HepG2 (cell line): ENCODE data around the gene TIMM17B. TPM values are rescaled to one million over a fixed set of nuclear protein-coding genes. Genes with fewer than 3 reads are reported as not detected.

Experiments
- ATF3 ChIP-seq: sonication (generic); formaldehyde crosslinking; IDR thresholded peaks from 2 replicates; pipeline ENCODE4 v1.4.0; 2020; ENCODE audit warnings: missing genetic modification reagents
- CBX1 ChIP-seq: IDR thresholded peaks from one replicate; pipeline ENCODE4 v1.6.1; 2016; ENCODE audit warnings: antibody characterized with exemption, low read depth
- CREB3 ChIP-seq: sonication (generic); formaldehyde crosslinking; IDR thresholded peaks from 2 replicates; pipeline ENCODE4 v1.5.0; 2020; ENCODE audit warnings: missing genetic modification reagents
- ELF3 ChIP-seq: IDR thresholded peaks from 2 replicates; pipeline ENCODE4 v1.6.1; 2016; ENCODE audit warnings: missing genetic modification reagents, missing compliant biosample characterization
- GATAD2A ChIP-seq: IDR thresholded peaks from 2 replicates; pipeline ENCODE4 v1.6.1; 2016
- HDAC1 ChIP-seq: sonication (generic); formaldehyde crosslinking; IDR thresholded peaks from 2 replicates; pipeline ENCODE4 v1.5.1; 2020; ENCODE audit warnings: mild to moderate bottlenecking, missing genetic modification reagents
- HDAC6 ChIP-seq: fragments of 200-600 bp; sonication (generic); IDR thresholded peaks from 2 replicates; pipeline ENCODE4 v1.7.0; 2017; ENCODE audit warnings: mild to moderate bottlenecking, antibody characterized with exemption, low read length, low read depth
- MAX ChIP-seq: IDR thresholded peaks from 2 replicates; pipeline ENCODE4 v1.6.1; 2012; ENCODE audit warnings: inconsistent platforms
- MNT ChIP-seq: fragments of 450-650 bp; IDR thresholded peaks from 2 replicates; pipeline ENCODE4 v1.6.1; 2016
- NFRKB ChIP-seq: fragments of 450-650 bp; IDR thresholded peaks from 2 replicates; pipeline ENCODE4 v1.6.1; 2017
- PRDM10 ChIP-seq: sonication (generic); formaldehyde crosslinking; IDR thresholded peaks from 2 replicates; pipeline ENCODE4 v1.4.0; 2020; ENCODE audit warnings: low read depth, missing genetic modification reagents
- RBAK ChIP-seq: sonication (generic); formaldehyde crosslinking; IDR thresholded peaks from 2 replicates; pipeline ENCODE4 v1.5.1; 2020; ENCODE audit warnings: mild to moderate bottlenecking, missing genetic modification reagents
- RBM22 ChIP-seq: fragments of 200-400 bp; formaldehyde crosslinking; optimal IDR thresholded peaks from 2 replicates; pipeline ENCODE3; 2017; ENCODE audit warnings: mild to moderate bottlenecking, low read length, moderate library complexity
- RFX5 ChIP-seq: IDR thresholded peaks from 2 replicates; pipeline ENCODE4 v1.6.1; 2011; ENCODE audit warnings: low read depth, low read length, improper control_type of control experiment
- SALL2 ChIP-seq: sonication (generic); formaldehyde crosslinking; IDR thresholded peaks from 2 replicates; pipeline ENCODE4 v1.8.1; 2023; ENCODE audit warnings: mild to moderate bottlenecking, missing genetic modification reagents, inconsistent platforms
- TBL1XR1 ChIP-seq: fragments of 150-350 bp; IDR thresholded peaks from 2 replicates; pipeline ENCODE4 v1.6.1; 2014; ENCODE audit warnings: borderline replicate concordance, low read length; ENCODE audit not compliant: partially characterized antibody
- THAP11 ChIP-seq: IDR thresholded peaks from 2 replicates; pipeline ENCODE4 v1.6.1; 2016; ENCODE audit warnings: missing biosample characterization, missing genetic modification reagents
- ZFP91 ChIP-seq: sonication (generic); formaldehyde crosslinking; IDR thresholded peaks from 2 replicates; pipeline ENCODE4 v1.9.0; 2022; ENCODE audit warnings: missing genetic modification reagents, mild to moderate bottlenecking, borderline replicate concordance
- ZMYM4 ChIP-seq: sonication (generic); formaldehyde crosslinking; IDR thresholded peaks from 2 replicates; pipeline ENCODE4 v1.8.1; 2023; ENCODE audit warnings: mild to moderate bottlenecking, missing genetic modification reagents
- ZNF180 ChIP-seq: sonication (generic); formaldehyde crosslinking; IDR thresholded peaks from 2 replicates; pipeline ENCODE4 v1.4.0; 2020; ENCODE audit warnings: low read depth, missing genetic modification reagents, borderline replicate concordance
- ZNF780A ChIP-seq: sonication (generic); formaldehyde crosslinking; IDR thresholded peaks from 2 replicates; pipeline ENCODE4 v1.8.0; 2022; ENCODE audit warnings: mild to moderate bottlenecking, missing genetic modification reagents, moderate library complexity
- ZNF850 ChIP-seq: sonication (generic); formaldehyde crosslinking; conservative IDR thresholded peaks from 2 replicates; pipeline ENCODE4 v1.9.0; 2021; ENCODE audit warnings: mild to moderate bottlenecking, missing genetic modification reagents
- polyA plus RNA-seq, 8 experiments: library from polyadenylated mRNA; depleted of rRNA in 3 of 8; stranded (reverse) in 7 of 8; unstranded in 1 of 8; fragments of >200 nt; fragmentation: Illumina TruSeq in 4 of 8; extraction: Trizol in 4 of 8; gene quantifications; 2 replicates each; pipeline versions ENCODE4 v1.2.1 to v1.2.3, GENCODE V29; 2011 to 2016; ENCODE audit warnings: low read depth in 4 of 8, missing spikeins in 1 of 8, mixed read lengths in 1 of 8; ENCODE audit not compliant: insufficient read depth in 1 of 8
- total RNA-seq, 5 experiments: library from RNA; depleted of rRNA; stranded (reverse); fragments of >200 nt; fragmentation: Illumina TruSeq; extraction: Trizol; gene quantifications; 2 replicates each; pipeline ENCODE4 v1.2.3, GENCODE V29; 2016; ENCODE audit warnings: low read depth in 1 of 5

The TIMM17B gene
- total and polyA plus RNA-seq, 2 of the 13 experiments (the other 11 are each of a cell fraction or from before 2014, with no cell fraction given) = 56.0 to 72.5 TPM

GRCh38 chrX:48917139-48918001, 19.8 kb upstream of the TIMM17B start (continued):
- no peak for TF ChIP-seq TBL1XR1
- peak; percentile 45 for TF ChIP-seq HDAC1 (CRISPR knock-in tag)
- TF ChIP-seq CBX1 = no peak
- no peak for TF ChIP-seq NFRKB
- TF ChIP-seq ZNF180 (CRISPR knock-in tag) = no peak
- no peak for TF ChIP-seq ATF3 (CRISPR knock-in tag)
- TF ChIP-seq MAX = no peak; the same call in 1 of the 2 replicates
- 0 out of 2 replicates have a peak, but pooled peaks have one; percentile 37 for TF ChIP-seq THAP11
- peak; percentile 50; the same call in 1 of the 2 replicates for TF ChIP-seq ZMYM4
- 0 out of 2 replicates have a peak, but pooled peaks have one; percentile 19 for TF ChIP-seq MNT
- TF ChIP-seq CREB3 (CRISPR knock-in tag) = no peak
- no peak for TF ChIP-seq HDAC6
- no peak for TF ChIP-seq RBM22
- TF ChIP-seq RFX5 = peak; percentile 79
- no peak for TF ChIP-seq ZNF850 (CRISPR knock-in tag)
- no peak for TF ChIP-seq RBAK (CRISPR knock-in tag)
- 0 out of 2 replicates have a peak, but pooled peaks have one; percentile 10 for TF ChIP-seq ELF3 (CRISPR knock-in tag)
- no peak for TF ChIP-seq ZNF780A
- TF ChIP-seq PRDM10 = peak; percentile 30; the same call in 1 of the 2 replicates
- TF ChIP-seq GATAD2A (CRISPR knock-in tag) = 0 out of 2 replicates have a peak, but pooled peaks have one; percentile 10
- peak; percentile 27; the same call in 1 of the 2 replicates for TF ChIP-seq ZFP91 (CRISPR knock-in tag)
- no peak for TF ChIP-seq SALL2 (CRISPR knock-in tag)
